Epidermal melanocyte (primary cell): ENCODE data around the gene PDSS2.
"Not testable (repeated sequence)": the region's sequence is repeated elsewhere in the genome, so short reads cannot be mapped to it uniquely, and the experiment has no call there.

ENCODE experiments used
- DNase-seq: peaks from one replicate; pipeline ENCODE4 v3.0.0; 2011; ENCODE audit warnings: low spot score; ENCODE audit not compliant: insufficient read length

PDSS2 gene

GRCh38 chr6:107364173-107364572 lies 95.2 kb downstream of the PDSS2 start:
- not testable (repeated sequence) for DNase-seq

DNA sequence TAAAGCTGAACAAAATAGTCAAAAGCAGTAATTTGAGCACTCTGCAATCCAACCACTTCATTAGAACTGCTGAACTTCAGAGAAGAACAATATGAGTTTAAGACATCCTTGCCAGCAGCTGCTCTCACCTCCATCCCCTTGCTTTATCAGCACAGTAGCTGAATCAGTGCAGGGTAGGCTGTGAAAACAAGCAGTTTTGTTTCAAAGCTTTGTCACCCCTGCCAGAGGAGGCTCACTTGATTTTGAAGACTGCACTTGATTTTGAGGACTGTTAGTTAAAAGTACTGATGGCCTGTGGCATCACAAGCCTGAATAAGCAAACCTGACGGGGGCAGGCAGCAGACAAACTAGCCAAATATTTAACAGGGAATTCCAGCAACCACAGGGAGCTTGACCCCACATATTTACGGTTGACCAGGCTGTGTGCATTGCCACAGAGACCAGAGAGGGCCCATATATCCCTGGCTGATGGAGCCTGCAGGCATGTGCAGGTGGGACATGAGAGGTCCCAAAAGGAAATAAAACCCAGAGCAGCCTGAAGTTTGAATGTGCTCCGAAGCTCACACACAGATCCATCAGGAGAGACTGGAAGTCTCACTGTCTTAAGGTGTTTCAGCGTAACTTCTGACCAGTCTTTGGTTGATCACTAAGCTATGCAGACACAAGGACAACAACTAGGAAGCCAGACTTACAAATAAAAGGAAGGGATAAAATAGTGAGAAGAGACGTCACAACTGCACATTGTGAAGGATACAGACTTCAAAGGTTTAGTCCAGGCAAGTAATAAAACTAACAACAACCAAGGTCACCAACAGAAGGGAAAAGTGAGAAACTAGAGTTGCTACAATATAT lies 97.4 kb downstream of the PDSS2 start:
- no peak for DNase-seq

GRCh38 chr6:107360476-107360875 lies 98.9 kb downstream of the PDSS2 start:
- no peak for DNase-seq

DNA sequence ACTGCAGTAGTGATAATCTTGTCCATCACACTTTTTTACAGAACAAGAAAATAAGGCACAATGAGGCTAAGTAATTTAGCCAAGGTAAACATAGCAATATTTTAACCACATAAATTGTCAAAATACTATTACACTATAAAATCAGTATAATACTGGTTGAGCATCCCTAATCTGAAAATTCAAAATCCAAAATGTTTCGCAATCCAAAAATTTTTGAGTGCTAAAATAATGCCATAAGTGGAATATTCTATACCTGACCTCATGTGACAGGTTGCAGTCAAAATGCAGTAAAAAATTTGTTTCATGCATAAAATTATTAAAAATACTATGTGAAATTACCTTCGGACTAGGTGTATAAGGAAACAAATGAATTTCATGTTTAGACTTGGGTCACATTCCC lies 101.5 kb downstream of the PDSS2 start:
- DNase-seq, result no peak

- no peak for DNase-seq
Observed at GRCh38 chr6:107357031-107357430, 102.3 kb downstream of the PDSS2 start.

GRCh38 chr6:107355659-107356058 lies 103.7 kb downstream of the PDSS2 start:
- DNase-seq, result no peak

- DNase-seq, result no peak
Observed at GRCh38 chr6:107354451-107354850, 104.9 kb downstream of the PDSS2 start.

DNA sequence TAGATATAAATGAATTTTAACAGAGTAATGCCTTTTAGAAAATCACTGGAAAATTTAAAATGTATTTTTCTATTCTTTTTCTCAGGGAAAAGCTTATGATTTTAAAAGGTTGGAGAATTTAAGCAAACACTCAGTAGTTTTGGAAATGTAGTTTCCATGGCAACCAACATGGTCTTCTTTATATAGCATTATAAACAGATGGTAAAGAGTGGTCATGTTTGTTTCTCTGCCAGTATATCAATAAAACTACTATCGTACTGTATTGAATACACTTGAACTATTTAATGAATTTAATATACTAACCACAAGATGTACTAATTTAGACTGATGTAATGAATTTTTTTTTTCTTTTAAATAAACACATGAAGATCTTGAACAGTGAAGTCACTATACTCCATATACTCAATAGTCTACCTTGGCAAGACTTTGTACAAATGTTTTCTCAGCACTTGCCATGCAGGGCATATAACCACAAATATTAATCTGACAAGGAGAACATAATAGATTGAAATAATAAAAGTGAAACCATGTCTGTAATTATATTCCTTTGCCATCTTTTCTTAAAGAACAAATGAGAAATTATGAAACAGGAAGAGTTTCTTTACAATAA lies 105.5 kb downstream of the PDSS2 start:
- no peak for DNase-seq

- no peak for DNase-seq
Observed at GRCh38 chr6:107348224-107348623, 111.1 kb downstream of the PDSS2 start.

DNA sequence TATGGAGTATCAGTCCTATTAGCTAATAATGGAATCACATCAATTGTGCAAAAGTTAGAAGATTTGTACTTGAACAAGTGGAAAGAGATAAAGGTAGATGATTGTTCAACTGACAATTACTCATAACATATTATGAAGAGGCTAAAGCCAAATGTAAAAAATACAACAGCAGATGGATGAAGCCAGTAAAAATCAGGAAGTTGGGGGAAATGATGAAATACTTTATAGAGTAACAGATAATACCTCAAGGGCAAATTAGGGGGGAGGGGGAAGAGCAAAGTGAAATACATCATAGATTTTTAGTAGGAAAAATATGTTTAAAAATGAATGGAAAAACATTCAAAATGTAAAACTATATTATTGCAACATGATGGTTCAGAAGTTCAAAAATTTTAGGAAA lies 114.0 kb downstream of the PDSS2 start:
- DNase-seq, result no peak

- DNase-seq, result no peak
Observed at GRCh38 chr6:107344981-107345380, 114.4 kb downstream of the PDSS2 start.

DNA sequence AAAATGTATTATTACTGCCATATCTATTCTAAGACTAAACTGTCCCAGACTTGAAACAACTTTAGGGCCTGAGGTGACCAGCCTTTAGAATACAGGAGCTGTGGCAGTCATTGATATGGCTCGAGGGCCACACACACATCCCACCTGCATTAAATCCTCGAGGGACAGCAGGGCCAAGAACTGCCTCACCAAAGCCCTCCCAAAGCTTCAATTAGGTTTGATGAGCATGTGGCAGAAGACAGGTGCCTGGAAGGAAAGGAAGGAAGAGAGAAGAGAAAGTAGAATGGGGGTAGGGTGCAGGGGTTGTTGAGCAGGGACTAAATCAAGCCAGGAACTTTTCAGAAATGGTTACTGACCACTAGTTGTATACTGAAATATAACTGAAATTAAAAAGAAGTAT lies 115.0 kb downstream of the PDSS2 start:
- no peak for DNase-seq

DNA sequence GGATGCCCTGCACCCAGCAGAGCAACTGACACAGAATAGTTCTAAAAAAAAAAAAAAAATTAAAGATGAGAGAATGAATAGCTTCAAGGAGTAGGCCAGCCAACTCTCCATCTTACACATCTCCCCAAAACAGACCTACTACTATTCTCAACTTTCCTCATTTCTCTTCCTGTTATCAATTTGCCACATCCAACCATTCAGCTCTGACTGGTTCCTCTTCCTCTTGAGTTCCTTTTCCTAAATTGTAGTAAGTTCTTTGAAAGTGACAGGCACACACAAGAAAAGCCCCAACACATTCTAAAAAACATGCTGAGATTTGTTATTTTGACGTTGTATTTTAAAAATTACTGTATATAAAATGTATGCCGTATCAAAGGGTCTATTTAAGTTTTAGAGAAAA lies 117.2 kb downstream of the PDSS2 start:
- DNase-seq, result no peak

DNA sequence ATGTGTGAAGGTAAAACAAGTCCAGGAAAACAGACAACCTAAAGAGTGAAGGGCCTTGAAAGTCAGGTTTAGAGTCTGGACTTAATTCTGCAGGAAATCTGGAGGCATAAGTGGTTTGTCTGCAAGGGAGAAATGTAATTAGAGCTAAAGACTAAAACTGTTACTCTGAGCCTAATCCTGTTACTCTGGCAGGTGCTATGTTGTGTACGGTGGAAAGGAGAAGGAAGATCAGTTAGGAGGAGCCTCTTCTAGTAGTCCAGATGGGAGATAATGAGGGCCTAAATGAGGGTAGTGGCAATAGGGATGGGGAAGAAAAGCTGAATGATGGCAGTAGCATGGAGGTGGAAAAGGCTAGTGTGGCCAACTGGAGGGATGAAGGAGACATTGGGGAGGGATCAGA lies 118.5 kb downstream of the PDSS2 start:
- DNase-seq, result no peak

DNA sequence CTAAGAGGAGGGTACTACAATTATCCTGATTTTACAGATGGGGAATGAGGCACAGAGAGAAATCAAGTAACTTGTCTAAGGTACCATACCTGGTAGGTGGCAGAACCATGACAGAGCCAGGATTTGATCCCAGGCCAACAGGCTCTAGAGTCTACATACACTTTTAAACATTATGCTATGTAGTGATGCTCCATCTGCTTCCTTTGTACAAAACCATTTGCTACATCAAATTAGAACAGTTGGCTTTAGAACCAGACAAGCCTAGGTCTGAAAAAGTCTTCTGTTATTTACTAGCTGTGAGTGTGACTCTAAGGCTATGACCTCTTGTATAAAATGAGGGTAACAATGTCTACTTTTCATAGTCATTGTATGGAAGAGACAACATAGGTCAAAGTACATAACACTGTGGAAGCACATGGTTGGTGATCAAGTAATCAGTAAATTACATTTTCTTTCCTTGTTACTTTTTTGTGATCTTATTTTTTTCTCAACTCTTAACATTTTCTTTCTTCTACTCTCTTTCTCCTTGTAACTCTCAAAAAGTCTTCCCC lies 122.1 kb downstream of the PDSS2 start:
- DNase-seq, result no peak

- no peak for DNase-seq
Observed at GRCh38 chr6:107334026-107334425, 125.3 kb downstream of the PDSS2 start.

DNA sequence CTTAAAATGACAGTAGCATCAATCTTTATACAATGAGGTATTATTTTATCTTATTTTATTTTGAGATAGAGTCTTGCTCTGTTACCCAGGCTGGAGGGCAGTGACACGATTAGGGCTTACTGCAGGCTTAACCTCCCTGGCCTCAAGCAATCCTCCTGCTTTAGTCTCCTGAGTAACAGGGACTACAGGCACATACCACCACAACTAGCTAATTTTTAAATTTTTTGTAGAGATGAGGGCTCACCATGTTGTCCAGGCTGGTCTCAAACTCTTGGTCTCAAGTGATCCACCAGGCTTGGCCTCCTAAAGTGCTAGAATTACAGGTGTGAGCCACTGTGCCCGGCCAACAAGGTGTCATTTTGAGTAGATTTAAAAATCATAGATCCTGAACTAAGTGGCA lies 125.9 kb downstream of the PDSS2 start:
- no peak for DNase-seq

DNA sequence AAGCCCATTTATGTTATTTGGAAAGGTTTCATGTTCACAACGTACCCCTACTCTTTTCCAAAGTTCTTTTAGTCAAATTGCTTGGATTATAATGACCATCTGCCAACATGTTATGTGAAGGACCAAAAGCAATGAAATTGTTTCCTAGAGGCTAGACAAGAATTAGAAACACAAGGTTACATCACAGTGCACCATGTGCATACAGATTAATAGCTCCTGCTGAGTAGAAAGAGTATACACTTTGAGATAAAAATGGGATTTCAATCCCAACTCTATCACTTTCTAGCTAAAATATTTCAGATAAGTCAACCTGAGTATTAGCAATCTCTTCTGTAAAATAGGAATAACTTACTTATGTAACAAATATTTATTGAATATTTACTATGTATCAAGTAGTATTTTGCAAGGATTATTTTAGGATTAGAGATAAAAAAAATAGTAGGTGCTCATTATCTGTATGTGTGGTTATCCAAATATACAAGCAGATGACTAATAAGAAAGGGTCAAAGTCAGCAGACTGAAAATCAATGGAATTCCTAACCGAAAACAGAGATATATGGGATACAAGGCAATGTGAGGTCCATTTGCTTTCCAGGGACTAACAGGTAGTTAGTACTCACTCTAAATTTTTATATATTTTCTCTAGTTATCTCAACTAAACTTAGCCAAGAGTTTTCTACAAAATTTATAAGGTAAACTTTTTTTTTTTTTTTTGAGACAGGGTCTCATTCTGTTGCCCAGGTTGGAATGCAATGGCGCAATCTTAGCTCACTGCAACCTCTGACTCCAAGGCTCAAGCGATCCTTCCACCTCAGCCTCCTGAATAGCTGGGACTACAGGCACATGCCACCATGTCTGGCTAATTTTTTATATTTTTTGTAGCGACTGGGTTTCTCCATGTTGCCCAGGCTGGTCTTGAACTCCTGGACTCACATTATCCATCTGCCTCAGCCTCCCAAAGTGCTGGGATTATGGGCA lies 127.7 kb downstream of the PDSS2 start:
- DNase-seq, result no peak

DNA sequence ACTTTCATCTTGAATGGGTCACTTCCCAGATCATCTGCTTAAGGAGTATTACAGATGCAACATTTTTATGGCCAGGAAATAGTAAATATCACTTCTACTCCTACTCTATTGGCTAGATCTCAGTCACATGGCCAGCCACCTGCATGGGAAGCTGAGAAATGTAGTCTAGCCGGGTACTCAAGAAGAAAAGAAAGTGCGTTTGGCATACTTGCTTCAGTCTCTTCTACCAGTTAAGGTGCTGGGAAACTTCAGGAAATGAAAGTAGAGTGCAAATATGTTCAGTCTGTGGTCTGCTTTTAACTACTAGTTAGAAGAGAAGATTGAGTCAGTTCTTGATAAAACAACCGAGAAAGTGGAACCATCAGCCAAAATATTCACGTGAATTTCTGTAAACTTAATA lies 129.2 kb downstream of the PDSS2 start:
- DNase-seq, result no peak

DNA sequence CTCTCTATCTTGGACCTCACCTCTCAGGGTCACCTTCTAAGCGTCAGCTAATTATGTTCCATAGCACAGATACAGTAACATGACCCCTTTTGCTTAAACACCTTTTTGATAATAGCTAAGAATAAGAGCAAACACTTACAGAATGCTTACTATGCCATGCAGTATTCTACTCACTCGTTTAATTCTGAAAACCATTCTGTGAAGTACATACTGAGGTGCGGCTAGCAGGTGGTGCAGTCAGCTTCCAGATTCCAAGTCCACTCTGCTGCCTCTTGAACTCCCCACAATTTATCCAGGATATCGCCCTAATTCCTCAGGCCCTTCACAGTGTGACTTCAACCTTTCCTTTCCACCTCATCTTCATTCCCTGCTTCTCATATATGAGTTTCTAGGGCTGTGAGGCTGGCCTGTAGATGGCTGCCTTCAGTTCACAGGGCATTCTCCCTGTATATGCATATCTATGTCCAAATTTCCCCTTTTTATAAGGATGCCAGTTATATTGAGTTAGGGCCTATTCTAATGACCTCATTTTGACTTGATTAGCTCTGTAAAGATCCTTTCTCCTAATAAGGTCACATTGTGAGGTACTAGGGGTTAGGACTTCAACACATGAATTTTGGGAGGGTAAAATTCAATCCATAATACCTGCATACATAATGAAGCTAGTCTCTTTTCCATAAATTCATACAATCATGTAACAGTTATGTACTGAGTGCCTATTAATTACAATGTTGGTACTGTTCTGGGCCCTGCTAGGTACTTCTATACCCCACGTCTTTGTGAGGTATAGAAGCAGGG lies 130.1 kb downstream of the PDSS2 start:
- no peak for DNase-seq

DNA sequence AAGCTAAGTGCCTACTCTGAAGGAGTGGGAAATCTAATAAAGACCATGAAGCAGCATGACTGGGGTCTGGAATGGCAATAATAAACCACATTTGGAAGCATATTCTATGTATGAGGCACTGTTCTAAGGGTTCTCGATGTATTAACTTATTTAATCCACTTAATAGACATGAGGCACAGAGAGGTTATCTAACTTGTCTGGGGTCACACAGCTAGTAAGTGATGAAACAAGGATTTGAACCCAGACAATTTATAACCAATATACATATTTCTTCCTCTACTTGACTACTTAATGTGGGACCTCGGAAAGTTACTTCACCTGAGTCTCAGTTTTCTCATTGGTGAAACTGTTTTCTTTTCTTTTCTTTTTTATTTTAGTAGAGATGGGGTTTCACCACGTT lies 131.3 kb downstream of the PDSS2 start:
- no peak for DNase-seq
